Measurements from ENCODE around the gene PRKCB.

DNA sequence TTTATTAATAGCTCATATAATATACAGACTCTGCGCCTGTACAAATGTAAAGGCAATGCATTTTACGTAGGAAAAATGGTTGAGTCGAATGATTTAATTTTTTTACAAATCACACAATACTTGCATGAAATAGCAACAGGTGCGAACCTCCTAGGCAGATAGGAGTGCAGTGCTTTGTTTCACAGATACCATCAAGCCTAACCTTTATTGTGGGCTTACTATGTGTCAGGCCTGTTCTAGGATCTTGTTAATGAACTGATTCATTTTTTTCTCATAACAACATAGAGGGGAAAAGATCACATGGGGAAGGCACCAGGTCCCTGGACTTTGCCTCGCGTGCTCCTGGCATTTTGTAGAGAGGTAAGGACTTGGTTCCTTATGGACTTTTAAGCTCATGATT lies 107.8 kb downstream of the PRKCB start:
- no peak for TF ChIP-seq POLR2A (IDR thresholded peaks at IDR 0.05)
- TF ChIP-seq, protein P1, sequence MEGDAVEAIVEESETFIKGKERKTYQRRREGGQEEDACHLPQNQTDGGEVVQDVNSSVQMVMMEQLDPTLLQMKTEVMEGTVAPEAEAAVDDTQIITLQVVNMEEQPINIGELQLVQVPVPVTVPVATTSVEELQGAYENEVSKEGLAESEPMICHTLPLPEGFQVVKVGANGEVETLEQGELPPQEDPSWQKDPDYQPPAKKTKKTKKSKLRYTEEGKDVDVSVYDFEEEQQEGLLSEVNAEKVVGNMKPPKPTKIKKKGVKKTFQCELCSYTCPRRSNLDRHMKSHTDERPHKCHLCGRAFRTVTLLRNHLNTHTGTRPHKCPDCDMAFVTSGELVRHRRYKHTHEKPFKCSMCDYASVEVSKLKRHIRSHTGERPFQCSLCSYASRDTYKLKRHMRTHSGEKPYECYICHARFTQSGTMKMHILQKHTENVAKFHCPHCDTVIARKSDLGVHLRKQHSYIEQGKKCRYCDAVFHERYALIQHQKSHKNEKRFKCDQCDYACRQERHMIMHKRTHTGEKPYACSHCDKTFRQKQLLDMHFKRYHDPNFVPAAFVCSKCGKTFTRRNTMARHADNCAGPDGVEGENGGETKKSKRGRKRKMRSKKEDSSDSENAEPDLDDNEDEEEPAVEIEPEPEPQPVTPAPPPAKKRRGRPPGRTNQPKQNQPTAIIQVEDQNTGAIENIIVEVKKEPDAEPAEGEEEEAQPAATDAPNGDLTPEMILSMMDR (IDR thresholded peaks at IDR 0.05), result no peak
